ENCODE data around the gene PAN2. TPM values are rescaled to one million over a fixed set of nuclear protein-coding genes. Genes with fewer than 3 reads are reported as not detected.

Gene PAN2
- total RNA-seq, 3 donors from 2014 or later, result 44.3 to 84.4 (median 54.1) TPM

DNA sequence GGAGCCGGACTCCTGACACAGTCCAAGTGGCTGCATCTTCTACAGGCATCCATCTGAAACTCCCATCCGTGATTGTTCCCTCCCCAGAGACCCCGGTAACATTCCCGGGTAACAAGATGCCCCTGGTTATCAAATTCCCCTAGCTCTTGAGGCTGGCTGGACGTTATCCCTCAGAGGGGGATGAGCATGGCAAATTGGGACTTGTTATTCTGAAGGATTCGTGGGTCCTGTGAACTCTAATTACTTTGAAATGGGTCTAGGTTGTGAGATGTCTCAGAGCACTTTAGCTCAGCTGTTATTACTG, 642 bp upstream of the PAN2 start:
- H3K27ac ChIP-seq, result peak overlapping the region; percentile 91 to 97
- DNase-seq (ENCODE audit: low spot score in 2 of 2), result no peak

DNA sequence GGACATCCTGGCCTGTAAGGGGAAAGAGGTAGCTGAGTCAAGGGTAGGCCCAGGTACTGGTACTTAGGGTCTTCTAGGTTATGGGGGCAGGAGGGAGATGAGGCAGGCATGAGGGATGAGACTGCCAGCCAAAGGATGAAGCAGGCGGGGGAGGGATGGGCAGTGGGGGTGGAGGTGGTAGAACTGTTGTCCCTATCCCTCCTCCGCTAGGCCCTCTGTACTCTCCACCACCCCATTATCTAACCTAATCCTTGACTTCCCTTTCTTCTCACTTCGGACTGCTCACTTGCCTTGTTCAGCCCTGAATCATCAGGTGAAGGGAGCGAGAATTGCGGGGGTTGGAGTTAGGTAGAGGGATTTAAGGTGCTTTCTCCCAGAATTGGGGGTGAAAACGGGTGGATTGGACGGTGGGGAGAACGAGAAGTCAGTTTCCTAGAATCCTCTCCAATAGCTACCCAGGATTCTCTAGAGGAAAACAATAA, 562 bp downstream of the PAN2 start:
- no peak for DNase-seq (ENCODE audit: low spot score in 2 of 2)
- intact Hi-C loops (cut with DNase I; ENCODE audit: low total_unique reads), result no loop called here
- TF ChIP-seq, protein P1, sequence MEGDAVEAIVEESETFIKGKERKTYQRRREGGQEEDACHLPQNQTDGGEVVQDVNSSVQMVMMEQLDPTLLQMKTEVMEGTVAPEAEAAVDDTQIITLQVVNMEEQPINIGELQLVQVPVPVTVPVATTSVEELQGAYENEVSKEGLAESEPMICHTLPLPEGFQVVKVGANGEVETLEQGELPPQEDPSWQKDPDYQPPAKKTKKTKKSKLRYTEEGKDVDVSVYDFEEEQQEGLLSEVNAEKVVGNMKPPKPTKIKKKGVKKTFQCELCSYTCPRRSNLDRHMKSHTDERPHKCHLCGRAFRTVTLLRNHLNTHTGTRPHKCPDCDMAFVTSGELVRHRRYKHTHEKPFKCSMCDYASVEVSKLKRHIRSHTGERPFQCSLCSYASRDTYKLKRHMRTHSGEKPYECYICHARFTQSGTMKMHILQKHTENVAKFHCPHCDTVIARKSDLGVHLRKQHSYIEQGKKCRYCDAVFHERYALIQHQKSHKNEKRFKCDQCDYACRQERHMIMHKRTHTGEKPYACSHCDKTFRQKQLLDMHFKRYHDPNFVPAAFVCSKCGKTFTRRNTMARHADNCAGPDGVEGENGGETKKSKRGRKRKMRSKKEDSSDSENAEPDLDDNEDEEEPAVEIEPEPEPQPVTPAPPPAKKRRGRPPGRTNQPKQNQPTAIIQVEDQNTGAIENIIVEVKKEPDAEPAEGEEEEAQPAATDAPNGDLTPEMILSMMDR (IDR thresholded peaks at IDR 0.05), result no peak
- TF ChIP-seq POLR2AphosphoS5 (IDR thresholded peaks at IDR 0.05) (no peak), POLR2A (IDR thresholded peaks at IDR 0.05) (no peak)

More for the DNA sequence above, 642 bp upstream of the PAN2 start:
- H3K4me1 ChIP-seq, result no peaks in the 10 kb centered on the region
- H3K9me3 ChIP-seq, result no peaks in the 10 kb centered on the region
- H3K36me3 ChIP-seq, result no peaks in the 10 kb centered on the region
- peak overlapping the region; percentile 50 to 65 (median 60) for H3K4me3 ChIP-seq
- no peaks in the 10 kb centered on the region for H3K27me3 ChIP-seq
- intact Hi-C loops (cut with DNase I; ENCODE audit: low total_unique reads), result no loop called here
- TF ChIP-seq POLR2A (IDR thresholded peaks at IDR 0.05), result no peak
- no peak for TF ChIP-seq POLR2AphosphoS5 (IDR thresholded peaks at IDR 0.05)
- TF ChIP-seq, protein P1 (IDR thresholded peaks at IDR 0.05), result no peak

DNA sequence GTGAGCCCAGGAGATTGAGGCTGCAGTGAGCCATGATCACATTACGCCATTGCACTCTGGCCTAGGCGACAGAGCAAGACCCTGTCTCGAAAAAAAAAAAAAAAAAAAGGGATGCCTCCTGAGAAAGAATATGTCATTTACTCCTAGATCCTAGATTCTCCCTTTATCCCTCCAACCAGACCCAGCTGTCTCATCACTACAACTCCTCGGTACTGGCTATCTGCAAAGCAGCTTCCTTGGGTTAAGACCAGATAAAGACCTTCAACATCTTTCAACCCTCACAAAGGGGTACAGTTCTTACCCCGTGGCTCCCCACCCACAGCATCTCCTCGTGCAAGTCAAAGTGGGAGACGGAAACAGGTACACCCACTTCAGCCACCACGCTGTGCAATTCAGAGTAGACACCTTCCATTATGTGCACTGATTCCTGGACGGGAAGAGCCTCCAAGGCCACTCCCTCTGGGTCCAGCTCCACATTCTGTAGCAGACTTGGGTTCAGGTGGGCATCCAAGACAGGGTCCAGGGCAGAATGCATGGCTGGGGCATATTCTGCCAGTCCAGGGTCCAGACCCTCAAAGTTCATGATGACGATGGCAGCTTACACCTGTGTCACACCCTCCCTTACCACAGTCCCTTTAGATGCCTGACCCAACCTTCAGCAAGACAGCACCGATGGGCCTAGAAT, 1.1 kb downstream of the PAN2 start:
- intact Hi-C loops (cut with DNase I; ENCODE audit: low total_unique reads), result no loop called here
- DNase-seq (ENCODE audit: low spot score in 2 of 2), result no peak
- TF ChIP-seq POLR2AphosphoS5 (IDR thresholded peaks at IDR 0.05) (no peak), POLR2A (IDR thresholded peaks at IDR 0.05) (no peak)
- TF ChIP-seq, protein P1 (IDR thresholded peaks at IDR 0.05), result no peak

More for the DNA sequence above, 562 bp downstream of the PAN2 start:
- Histone ChIP-seq H3K27me3 (no peaks in the 10 kb centered on the region), H3K4me3 (peak overlapping the region; percentile 50 to 65 (median 60)), H3K27ac (peak overlapping the region; percentile 91 to 97), H3K9me3 (no peaks in the 10 kb centered on the region), H3K36me3 (no peaks in the 10 kb centered on the region), H3K4me1 (no peaks in the 10 kb centered on the region)

DNA sequence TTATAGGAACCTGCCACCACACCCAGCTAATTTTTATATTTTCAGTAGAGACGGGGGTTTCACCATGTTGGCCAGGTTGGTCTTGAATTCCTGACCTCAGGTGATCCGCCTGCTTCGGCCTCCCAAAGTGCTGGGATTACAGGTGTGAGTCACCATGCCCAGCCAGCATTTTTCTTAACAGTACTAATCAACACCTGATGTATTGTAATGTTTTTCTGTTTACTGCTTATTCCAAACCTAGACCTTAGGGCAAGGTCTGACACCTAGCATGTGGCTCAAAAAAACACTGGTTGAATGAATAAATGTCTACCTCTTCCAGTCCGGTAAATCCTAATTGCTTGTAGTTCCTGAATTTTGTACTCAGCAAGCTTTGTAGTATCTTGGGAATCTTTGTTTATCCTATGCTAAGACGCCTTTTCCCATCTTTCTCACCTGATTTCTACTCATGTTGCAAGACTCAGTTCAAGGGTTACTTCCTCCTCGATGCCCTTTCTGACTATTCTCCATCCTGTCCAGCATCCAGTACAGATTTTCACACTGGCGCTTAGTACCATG, 2.8 kb downstream of the PAN2 start:
- H3K4me3 ChIP-seq, result no peak overlapping the region
- no peaks in the 10 kb centered on the region for H3K36me3 ChIP-seq
- TF ChIP-seq, protein P1 (IDR thresholded peaks at IDR 0.05), result no peak
- TF ChIP-seq POLR2AphosphoS5 (IDR thresholded peaks at IDR 0.05) (no peak), POLR2A (IDR thresholded peaks at IDR 0.05) (no peak)
- H3K9me3 ChIP-seq, result no peaks in the 10 kb centered on the region
- no peak overlapping the region for H3K27ac ChIP-seq
- no peaks in the 10 kb centered on the region for H3K27me3 ChIP-seq
- intact Hi-C loops (cut with DNase I; ENCODE audit: low total_unique reads), result no loop called here
- no peaks in the 10 kb centered on the region for H3K4me1 ChIP-seq
- no peak for DNase-seq (ENCODE audit: low spot score in 2 of 2)

More for the DNA sequence above, 1.1 kb downstream of the PAN2 start:
- H3K27ac ChIP-seq, result peak overlapping the region; percentile 91 to 97
- peak overlapping the region; percentile 50 to 65 (median 60) for H3K4me3 ChIP-seq
- H3K36me3 ChIP-seq, result no peaks in the 10 kb centered on the region
- H3K27me3 ChIP-seq, result no peaks in the 10 kb centered on the region
- no peaks in the 10 kb centered on the region for H3K4me1 ChIP-seq
- H3K9me3 ChIP-seq, result no peaks in the 10 kb centered on the region

DNA sequence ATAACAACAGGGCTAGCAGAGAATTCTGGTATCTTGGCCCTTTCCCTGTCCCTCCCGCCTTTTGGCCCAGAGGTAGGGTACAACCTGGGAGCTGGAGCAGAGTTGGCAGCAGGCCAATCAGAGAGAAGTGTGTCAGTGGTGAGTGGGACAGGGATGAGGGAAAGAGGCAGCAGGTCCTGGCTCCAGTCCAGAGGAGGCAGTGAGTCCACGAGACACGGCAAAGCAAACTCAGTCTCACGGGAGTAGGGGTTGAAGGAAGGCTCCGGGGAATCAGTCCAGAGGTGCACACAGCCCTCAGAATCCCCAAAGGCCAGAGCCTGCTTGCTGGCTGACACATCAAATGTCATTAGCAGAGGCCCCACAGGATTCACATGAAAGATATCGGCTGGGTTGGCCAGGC, 7.3 kb downstream of the PAN2 start:
- TF ChIP-seq, protein P1 (IDR thresholded peaks at IDR 0.05), result no peak
- no peak for TF ChIP-seq POLR2A (IDR thresholded peaks at IDR 0.05)
- TF ChIP-seq POLR2AphosphoS5 (IDR thresholded peaks at IDR 0.05), result no peak
- Histone ChIP-seq H3K36me3 (peaks cover 22% of the 10 kb centered on the region), H3K4me3 (no peak overlapping the region), H3K9me3 (no peaks in the 10 kb centered on the region), H3K27me3 (no peaks in the 10 kb centered on the region), H3K27ac (no peak overlapping the region), H3K4me1 (no peaks in the 10 kb centered on the region)
- intact Hi-C loops (cut with DNase I; ENCODE audit: low total_unique reads), result no loop called here
- DNase-seq (ENCODE audit: low spot score in 2 of 2), result no peak

Measured in breast epithelium (tissue), 4 donors.